ENCODE data around the gene EPB41L4A. TPM values are rescaled to one million over a fixed set of nuclear protein-coding genes. Genes with fewer than 3 reads are reported as not detected.

Gene EPB41L4A
- total RNA-seq, 1 donor from 2014 or later = 2.7 TPM

DNA sequence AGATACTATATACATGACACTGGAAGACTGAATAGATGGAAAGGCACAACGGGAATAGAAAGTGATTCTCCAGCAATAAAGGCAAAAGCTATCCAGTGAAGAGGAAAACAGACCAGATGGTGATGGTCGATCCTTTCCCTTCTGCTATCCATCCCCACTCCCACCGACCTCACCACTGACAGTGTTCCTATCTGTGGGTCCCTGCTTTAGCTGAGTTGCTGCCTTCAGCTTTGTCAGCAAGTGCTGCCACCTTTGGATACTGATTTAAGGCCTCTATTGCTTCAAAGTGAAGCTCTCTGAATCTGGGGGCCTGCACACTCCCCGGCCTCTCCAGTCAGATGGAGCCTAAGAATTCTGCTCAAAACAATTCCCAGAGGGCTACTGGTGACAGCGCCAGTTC, 32.3 kb downstream of the EPB41L4A start:
- H3K9me3 Mint-ChIP-seq (ENCODE audit: unreplicated experiment) = no peaks in the 10 kb centered on the region
- no peak overlapping the region for H3K27ac Mint-ChIP-seq (ENCODE audit: unreplicated experiment)
- TF ChIP-seq, protein P1, sequence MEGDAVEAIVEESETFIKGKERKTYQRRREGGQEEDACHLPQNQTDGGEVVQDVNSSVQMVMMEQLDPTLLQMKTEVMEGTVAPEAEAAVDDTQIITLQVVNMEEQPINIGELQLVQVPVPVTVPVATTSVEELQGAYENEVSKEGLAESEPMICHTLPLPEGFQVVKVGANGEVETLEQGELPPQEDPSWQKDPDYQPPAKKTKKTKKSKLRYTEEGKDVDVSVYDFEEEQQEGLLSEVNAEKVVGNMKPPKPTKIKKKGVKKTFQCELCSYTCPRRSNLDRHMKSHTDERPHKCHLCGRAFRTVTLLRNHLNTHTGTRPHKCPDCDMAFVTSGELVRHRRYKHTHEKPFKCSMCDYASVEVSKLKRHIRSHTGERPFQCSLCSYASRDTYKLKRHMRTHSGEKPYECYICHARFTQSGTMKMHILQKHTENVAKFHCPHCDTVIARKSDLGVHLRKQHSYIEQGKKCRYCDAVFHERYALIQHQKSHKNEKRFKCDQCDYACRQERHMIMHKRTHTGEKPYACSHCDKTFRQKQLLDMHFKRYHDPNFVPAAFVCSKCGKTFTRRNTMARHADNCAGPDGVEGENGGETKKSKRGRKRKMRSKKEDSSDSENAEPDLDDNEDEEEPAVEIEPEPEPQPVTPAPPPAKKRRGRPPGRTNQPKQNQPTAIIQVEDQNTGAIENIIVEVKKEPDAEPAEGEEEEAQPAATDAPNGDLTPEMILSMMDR (IDR thresholded peaks at IDR 0.05) = no peak
- H3K4me3 Mint-ChIP-seq (ENCODE audit: unreplicated experiment) = no peak overlapping the region
- no peak for DNase-seq (ENCODE audit: extremely low spot score, unreplicated experiment)
- H3K4me1 Mint-ChIP-seq (ENCODE audit: unreplicated experiment) = no peaks in the 10 kb centered on the region
- H3K36me3 Mint-ChIP-seq (ENCODE audit: unreplicated experiment) = no peaks in the 10 kb centered on the region
- H3K27me3 Mint-ChIP-seq (ENCODE audit: unreplicated experiment) = no peaks in the 10 kb centered on the region

DNA sequence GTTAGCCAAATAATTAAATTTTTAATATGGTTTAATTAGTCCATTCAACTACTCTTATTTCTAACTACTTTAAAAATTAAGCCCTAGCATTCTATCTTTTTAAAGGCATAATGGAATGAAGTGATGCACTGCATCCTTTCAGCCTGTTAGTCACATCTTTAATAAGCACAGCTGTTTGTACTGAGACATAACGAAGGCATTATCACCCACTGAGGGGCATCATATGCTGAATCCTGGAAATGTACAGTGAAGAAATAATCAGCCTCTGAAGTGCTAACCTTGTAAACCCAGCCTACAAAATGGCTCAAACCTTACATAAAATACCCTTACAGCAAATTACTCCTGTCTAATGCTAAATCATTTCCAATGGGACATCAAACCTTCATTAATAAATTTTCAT, 33.1 kb downstream of the EPB41L4A start:
- Mint-ChIP-seq H3K27me3 (ENCODE audit: unreplicated experiment) (no peaks in the 10 kb centered on the region), H3K27ac (ENCODE audit: unreplicated experiment) (no peak overlapping the region), H3K9me3 (ENCODE audit: unreplicated experiment) (no peaks in the 10 kb centered on the region), H3K4me3 (ENCODE audit: unreplicated experiment) (no peak overlapping the region), H3K4me1 (ENCODE audit: unreplicated experiment) (no peaks in the 10 kb centered on the region), H3K36me3 (ENCODE audit: unreplicated experiment) (no peaks in the 10 kb centered on the region)
- DNase-seq (ENCODE audit: extremely low spot score, unreplicated experiment) = no peak
- TF ChIP-seq, protein P1 (IDR thresholded peaks at IDR 0.05) = no peak

DNA sequence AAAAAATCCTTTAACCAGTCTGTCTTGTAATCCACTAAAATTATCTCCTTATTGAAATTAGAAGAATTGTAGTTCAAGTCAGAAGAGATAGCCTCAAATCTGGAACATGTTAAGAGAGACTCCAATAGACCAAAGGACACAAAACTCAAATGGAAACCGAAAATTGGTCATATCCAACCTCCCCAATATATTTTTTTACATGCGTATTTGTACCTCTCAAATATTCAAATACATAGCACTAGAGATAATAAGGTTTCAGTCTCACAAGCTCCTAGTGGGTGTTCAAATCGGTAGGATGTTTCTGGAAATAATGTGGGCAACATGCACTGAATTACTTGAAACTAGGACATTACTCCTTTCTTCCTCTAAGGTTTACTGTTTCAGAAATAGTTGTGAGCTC, 33.5 kb downstream of the EPB41L4A start:
- TF ChIP-seq, protein P1 (IDR thresholded peaks at IDR 0.05) = no peak
- Mint-ChIP-seq H3K27me3 (ENCODE audit: unreplicated experiment) (no peaks in the 10 kb centered on the region), H3K4me1 (ENCODE audit: unreplicated experiment) (no peaks in the 10 kb centered on the region), H3K27ac (ENCODE audit: unreplicated experiment) (no peak overlapping the region), H3K9me3 (ENCODE audit: unreplicated experiment) (no peaks in the 10 kb centered on the region), H3K4me3 (ENCODE audit: unreplicated experiment) (no peak overlapping the region), H3K36me3 (ENCODE audit: unreplicated experiment) (no peaks in the 10 kb centered on the region)
- DNase-seq (ENCODE audit: extremely low spot score, unreplicated experiment) = no peak

DNA sequence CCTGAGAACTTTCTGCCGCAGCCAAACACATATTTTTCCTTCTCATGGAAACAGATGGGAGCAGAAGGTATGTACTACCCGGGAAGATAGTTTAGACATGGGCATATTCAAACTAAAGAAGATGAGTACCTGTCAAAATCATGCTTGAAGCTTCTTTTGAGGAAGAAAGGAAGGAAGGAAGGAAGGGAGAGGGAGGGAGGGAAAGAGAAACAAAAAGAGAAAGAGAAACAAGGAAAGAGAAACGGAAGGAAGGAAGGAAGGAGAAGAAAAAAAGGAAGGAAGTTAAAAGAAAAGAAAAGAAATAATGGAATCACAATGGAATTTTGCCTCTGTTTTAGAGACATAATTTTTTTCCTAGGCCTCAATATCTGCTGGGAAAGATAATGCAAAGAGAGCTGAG, 34.6 kb downstream of the EPB41L4A start:
- TF ChIP-seq, protein P1 (IDR thresholded peaks at IDR 0.05) = no peak
- Mint-ChIP-seq H3K27ac (ENCODE audit: unreplicated experiment) (no peak overlapping the region), H3K4me1 (ENCODE audit: unreplicated experiment) (no peaks in the 10 kb centered on the region)

DNA sequence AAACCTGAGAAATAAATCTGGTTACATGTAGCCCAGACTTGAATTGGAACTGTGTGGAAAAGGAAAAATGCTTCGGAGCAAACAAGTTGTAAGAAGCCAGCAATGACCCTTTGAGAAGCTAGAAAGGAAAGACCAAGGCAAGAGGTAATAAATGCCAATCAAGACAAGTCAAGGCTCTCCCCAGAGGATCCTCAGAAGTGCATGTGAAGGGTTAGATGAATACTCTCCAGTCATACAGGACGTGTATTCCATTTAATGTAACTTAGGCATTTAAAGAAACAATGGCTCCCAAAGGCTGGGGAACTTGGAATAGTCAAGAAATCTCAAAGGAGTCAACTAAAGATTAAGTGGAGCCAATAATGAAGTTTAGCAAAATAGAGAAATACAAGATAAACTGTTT, 36.2 kb downstream of the EPB41L4A start:
- Mint-ChIP-seq H3K9me3 (ENCODE audit: unreplicated experiment) (no peaks in the 10 kb centered on the region), H3K36me3 (ENCODE audit: unreplicated experiment) (no peaks in the 10 kb centered on the region), H3K4me1 (ENCODE audit: unreplicated experiment) (no peaks in the 10 kb centered on the region), H3K4me3 (ENCODE audit: unreplicated experiment) (no peak overlapping the region), H3K27me3 (ENCODE audit: unreplicated experiment) (no peaks in the 10 kb centered on the region), H3K27ac (ENCODE audit: unreplicated experiment) (no peak overlapping the region)
- TF ChIP-seq, protein P1 (IDR thresholded peaks at IDR 0.05) = no peak
- DNase-seq (ENCODE audit: extremely low spot score, unreplicated experiment) = no peak

More for the DNA sequence above, 34.6 kb downstream of the EPB41L4A start:
- no peak for DNase-seq (ENCODE audit: extremely low spot score, unreplicated experiment)
- no peak overlapping the region for H3K4me3 Mint-ChIP-seq (ENCODE audit: unreplicated experiment)
- no peaks in the 10 kb centered on the region for H3K36me3 Mint-ChIP-seq (ENCODE audit: unreplicated experiment)
- H3K9me3 Mint-ChIP-seq (ENCODE audit: unreplicated experiment) = no peaks in the 10 kb centered on the region
- H3K27me3 Mint-ChIP-seq (ENCODE audit: unreplicated experiment) = no peaks in the 10 kb centered on the region

Measured in osteocyte (in vitro differentiated cells).